Neuron (in vitro differentiated cells): Measurements from ENCODE around the gene LHFPL3.

Source experiments
- H2AFZ ChIP-seq: one replicate; pipeline ENCODE4 v1.6.1; 2013; ENCODE audit warnings: low read depth, mild to moderate bottlenecking, inconsistent platforms, low read length, moderate library complexity
- H3K27me3 ChIP-seq: one replicate; pipeline ENCODE4 v1.6.1; 2013; ENCODE audit warnings: low read length; ENCODE audit not compliant: insufficient read depth
- H3K36me3 ChIP-seq: one replicate; pipeline ENCODE4 v1.6.1; 2013; ENCODE audit warnings: low read length; ENCODE audit not compliant: insufficient read depth
- H3K4me1 ChIP-seq: one replicate; pipeline ENCODE4 v1.6.1; 2013; ENCODE audit warnings: low read length; ENCODE audit not compliant: insufficient read depth
- H3K4me3 ChIP-seq: 2 replicates; pipeline ENCODE4 v1.5.1; 2013; ENCODE audit warnings: mild to moderate bottlenecking, low read length, moderate library complexity
- H3K9me3 ChIP-seq: one replicate; pipeline ENCODE4 v1.6.1; 2013; ENCODE audit warnings: low read length

LHFPL3 gene

DNA sequence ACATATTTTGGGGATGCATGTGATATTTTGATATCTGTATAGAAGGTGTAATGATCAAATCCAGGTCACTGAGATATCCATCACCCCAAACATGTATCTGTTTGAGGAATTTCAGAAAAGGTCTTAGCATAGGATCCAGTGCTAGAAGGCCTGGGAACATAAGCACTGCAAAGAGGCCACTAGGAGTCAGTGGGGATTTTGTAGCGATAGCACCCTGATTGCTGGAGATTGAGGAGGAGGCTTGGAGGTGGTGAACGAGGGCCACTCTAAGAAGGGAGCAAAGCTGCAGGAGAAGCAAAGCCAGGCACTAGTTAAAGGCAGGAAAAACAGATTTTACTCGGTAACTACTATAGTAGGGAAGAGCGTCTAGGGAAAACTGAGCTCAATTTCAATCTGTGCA lies 324.0 kb downstream of the LHFPL3 start:
- Histone ChIP-seq H3K4me3 (no peak overlapping the region), H3K9me3 (no peaks in the 10 kb centered on the region), H3K27me3 (no peaks in the 10 kb centered on the region), H2AFZ (no peak overlapping the region), H3K4me1 (no peaks in the 10 kb centered on the region), H3K36me3 (no peaks in the 10 kb centered on the region)

DNA sequence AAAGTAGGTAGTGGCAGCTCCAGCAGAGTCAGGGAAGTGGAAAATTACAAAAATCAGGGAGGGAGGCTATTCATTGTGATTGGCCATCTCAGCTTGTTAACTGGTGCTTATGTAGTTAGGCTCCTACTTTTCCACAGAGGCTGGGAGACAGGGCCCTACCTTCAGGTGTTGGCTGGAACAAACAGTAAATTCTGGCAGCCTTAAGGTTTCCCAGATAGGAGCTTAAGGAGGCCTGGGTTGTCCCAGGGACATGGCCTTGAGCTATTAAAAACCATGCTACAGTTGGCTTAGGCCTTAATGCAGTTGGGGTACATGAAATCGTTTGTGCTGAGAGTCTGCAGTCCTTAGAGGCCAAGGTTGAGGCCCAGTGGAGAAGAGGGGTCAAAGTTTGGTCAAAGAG lies 324.5 kb downstream of the LHFPL3 start:
- Histone ChIP-seq H3K36me3 (no peaks in the 10 kb centered on the region), H3K4me1 (no peaks in the 10 kb centered on the region), H3K9me3 (no peaks in the 10 kb centered on the region), H3K4me3 (no peak overlapping the region), H3K27me3 (no peaks in the 10 kb centered on the region), H2AFZ (no peak overlapping the region)

DNA sequence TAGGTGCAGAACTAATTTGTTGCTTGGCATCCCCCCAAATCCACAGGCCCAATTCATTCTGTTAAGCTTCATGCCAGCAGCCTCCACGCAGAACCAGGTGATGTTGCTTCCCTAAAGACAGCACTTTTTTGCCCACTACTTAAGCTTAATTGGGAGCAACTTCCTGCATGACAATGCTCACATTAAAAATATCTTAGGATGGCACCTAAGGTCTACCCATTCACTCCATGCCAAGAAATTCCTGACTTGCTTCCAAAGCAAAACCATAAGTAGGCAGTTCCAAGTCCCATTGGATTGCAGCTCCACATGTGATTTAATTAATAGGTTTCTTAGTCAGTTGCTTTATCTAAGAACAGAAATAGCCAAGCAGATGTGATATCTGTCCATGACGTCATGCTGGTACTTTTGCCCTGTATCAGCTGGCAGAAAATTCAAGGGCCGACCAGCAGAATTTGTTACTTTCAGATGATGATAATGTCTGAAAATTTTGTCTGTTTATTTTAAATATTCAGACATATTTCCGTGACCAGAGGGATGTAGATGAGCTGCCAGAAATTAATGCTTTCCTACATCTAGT lies 325.5 kb downstream of the LHFPL3 start:
- no peaks in the 10 kb centered on the region for H3K4me1 ChIP-seq
- no peak overlapping the region for H2AFZ ChIP-seq
- no peaks in the 10 kb centered on the region for H3K36me3 ChIP-seq
- H3K9me3 ChIP-seq: no peaks in the 10 kb centered on the region
- no peak overlapping the region for H3K4me3 ChIP-seq
- H3K27me3 ChIP-seq: no peaks in the 10 kb centered on the region

DNA sequence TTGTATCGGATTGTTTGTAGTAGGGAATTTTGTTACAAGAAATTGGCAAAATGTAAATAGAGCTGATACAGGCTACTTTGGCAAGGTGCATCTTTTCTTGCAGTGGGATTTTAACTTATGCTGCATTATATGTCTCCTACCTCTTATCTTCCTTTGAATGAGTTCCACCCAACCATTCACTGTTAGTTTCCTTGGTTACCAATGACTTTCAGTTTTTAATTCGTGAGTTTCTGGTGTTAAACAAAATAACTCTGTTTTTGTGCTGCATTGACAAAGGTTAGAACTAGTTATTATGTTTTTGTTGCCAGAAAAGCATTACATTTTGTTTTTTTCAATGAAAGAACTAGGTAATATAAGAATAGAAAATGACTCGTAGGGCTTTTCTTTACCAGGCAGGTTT lies 327.2 kb downstream of the LHFPL3 start:
- Histone ChIP-seq H2AFZ (no peak overlapping the region), H3K36me3 (no peaks in the 10 kb centered on the region), H3K4me3 (no peak overlapping the region), H3K4me1 (no peaks in the 10 kb centered on the region), H3K27me3 (no peaks in the 10 kb centered on the region), H3K9me3 (no peaks in the 10 kb centered on the region)

DNA sequence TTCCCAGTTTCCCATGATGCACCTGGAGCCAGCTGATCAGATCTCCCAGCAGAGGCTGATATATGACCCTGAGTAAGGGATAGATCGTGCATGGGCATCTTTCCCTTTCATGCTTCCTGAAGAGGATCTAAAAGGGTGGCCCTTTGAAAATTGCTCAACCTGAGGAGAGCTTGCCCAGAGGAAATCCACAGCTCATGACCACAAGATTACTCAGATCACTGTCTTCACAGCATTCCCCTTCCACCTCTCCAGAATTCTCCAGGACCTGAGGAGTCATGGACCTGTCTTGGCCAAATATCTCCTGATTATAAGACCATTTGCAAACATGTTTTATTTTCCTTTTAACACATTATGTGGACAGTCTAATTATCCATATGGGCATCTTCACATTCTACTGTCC lies 328.1 kb downstream of the LHFPL3 start:
- no peak overlapping the region for H2AFZ ChIP-seq

DNA sequence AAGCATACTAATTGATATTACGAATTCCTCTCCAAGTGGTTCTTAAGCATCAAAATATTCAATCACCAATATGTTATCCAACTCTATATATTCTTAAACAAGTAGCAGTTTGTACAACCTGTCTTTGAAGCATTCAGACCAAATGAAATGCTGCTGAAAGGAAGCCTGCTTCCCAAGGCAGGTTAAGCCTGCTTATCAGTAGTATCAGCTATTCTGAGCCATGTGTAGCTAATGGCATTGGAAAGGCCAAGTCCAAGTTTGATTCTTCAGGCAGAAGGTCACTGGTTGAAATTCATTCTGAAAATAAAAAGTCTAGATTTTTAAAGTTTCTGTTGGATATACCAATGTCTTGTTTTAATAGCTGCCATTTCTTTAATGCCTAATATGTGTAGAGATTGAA lies 328.7 kb downstream of the LHFPL3 start:
- Histone ChIP-seq H3K4me1 (no peaks in the 10 kb centered on the region), H3K4me3 (no peak overlapping the region), H3K9me3 (no peaks in the 10 kb centered on the region), H3K36me3 (no peaks in the 10 kb centered on the region), H2AFZ (no peak overlapping the region), H3K27me3 (no peaks in the 10 kb centered on the region)

More for the DNA sequence above, 328.1 kb downstream of the LHFPL3 start:
- no peaks in the 10 kb centered on the region for H3K4me1 ChIP-seq
- H3K4me3 ChIP-seq: no peak overlapping the region
- no peaks in the 10 kb centered on the region for H3K36me3 ChIP-seq
- no peaks in the 10 kb centered on the region for H3K9me3 ChIP-seq
- H3K27me3 ChIP-seq: no peaks in the 10 kb centered on the region

DNA sequence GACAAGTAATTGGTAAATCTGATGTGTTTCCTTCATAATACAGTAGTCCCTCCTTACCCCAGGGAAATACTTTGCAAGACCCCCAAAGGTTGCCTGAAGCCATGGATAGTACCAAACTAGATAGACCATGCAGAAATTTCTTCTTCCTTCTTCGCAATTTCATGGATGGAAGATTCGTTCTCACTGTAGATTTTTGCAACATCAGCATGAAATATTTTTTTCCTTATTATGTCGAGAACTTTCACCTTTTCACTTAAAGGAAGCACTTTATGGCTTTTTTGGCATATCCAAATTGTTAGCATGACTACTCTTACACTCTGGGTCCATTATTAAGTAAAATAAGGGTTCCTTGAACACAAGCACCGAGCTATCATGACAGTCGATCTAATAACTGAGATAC lies 333.2 kb downstream of the LHFPL3 start:
- Histone ChIP-seq H3K36me3 (no peaks in the 10 kb centered on the region), H3K4me3 (no peak overlapping the region), H2AFZ (no peak overlapping the region), H3K4me1 (no peaks in the 10 kb centered on the region), H3K27me3 (no peaks in the 10 kb centered on the region), H3K9me3 (no peaks in the 10 kb centered on the region)

DNA sequence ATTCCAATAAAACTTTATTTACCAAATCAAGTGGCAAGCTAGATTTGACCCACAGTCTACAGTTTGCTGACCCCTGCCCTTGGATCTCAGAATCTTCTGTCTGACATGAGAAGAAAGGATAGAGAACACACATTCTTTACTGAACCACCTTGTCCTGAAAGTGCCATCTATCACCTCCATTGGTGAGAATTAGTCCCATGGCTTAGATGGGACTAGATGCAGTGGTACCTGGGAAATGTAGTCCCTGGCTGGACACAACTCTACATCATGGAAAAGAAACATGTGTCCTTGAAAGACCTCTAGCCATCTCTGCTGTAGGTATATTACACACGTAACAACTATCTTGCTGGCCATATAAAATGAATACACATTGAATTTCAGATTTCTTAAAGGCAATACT lies 336.2 kb downstream of the LHFPL3 start:
- Histone ChIP-seq H3K27me3 (no peaks in the 10 kb centered on the region), H3K4me3 (no peak overlapping the region), H3K9me3 (no peaks in the 10 kb centered on the region), H3K4me1 (no peaks in the 10 kb centered on the region), H3K36me3 (no peaks in the 10 kb centered on the region), H2AFZ (no peak overlapping the region)

DNA sequence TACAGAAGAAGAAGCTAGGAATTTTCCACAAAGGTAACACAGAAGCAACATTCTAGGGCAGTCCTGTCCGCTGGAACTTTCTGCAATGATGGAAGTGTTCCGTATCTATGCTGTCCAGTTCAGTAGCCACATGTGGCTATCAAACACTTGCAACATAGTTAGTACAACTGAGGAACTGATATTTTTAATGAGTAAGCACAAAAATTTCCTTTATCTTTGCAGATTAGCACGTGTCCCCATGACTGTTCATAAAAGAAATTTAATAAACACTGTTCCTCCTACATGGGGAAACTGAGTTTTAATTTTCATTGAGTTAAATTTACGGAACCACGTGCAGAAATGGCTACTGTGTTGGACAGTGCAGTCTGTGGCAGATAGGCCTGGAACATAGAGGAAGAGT lies 349.2 kb downstream of the LHFPL3 start:
- H3K4me3 ChIP-seq: no peak overlapping the region
- no peaks in the 10 kb centered on the region for H3K27me3 ChIP-seq
- H3K4me1 ChIP-seq: no peaks in the 10 kb centered on the region
- no peaks in the 10 kb centered on the region for H3K9me3 ChIP-seq
- no peak overlapping the region for H2AFZ ChIP-seq
- no peaks in the 10 kb centered on the region for H3K36me3 ChIP-seq

DNA sequence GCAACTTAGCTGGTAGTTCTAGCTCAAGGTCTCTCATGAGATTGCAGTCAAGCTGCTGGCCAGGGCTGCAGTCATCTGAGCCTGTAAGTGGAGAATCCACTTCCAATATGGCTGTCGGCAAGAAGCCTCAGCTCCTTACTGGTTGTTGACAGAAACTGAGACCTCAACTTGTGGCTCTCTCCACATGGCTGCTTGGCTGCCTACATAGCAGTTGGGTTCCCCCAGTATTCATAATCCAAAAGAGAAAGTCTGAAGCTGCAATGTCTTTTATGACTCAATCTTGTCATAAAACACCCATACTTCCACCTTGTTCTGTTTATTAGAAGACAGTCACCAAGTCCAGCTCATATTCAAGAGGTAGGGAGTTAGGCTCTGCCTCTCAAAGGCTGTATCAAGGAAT lies 350.7 kb downstream of the LHFPL3 start:
- Histone ChIP-seq H3K9me3 (no peaks in the 10 kb centered on the region), H3K36me3 (no peaks in the 10 kb centered on the region), H2AFZ (no peak overlapping the region), H3K27me3 (no peaks in the 10 kb centered on the region), H3K4me3 (no peak overlapping the region), H3K4me1 (no peaks in the 10 kb centered on the region)

DNA sequence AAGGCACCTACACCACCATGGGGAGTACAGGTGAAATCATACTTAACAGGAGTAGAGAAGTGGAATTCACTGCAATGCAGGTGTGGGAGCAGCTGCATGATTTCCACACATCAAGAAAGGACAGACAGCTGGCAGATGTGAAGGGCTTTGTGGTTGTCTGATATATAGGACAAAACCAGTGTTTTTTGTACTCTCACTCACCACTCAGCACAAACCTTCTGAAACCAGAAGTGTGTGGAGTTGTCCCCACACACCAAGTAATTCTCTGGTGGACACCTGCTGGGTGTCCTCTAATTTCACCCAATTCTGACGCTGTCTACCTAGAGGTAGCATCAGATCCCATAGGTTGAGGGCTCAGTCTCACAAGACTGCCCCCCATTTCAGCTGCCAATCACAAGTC lies 357.9 kb downstream of the LHFPL3 start:
- H2AFZ ChIP-seq: no peak overlapping the region

DNA sequence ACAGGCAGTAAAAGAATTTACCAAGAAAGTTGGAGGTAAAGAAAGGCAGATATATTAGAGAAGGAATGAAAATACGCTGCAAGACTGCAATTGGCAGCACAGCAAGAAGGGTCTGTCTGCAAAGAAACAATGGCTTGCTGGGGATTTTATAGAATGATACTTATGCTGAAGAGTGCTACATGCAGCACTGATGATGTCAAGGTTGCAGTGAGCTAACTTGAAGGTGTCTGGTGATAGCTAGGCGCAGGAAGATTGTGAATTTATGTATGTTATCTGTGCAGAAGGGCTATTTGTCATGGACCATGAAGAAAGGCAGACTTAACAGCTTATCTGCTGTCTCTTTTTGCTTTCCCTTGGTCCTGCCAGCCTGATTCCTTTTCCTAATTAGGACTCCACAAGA lies 366.3 kb downstream of the LHFPL3 start:
- no peak overlapping the region for H2AFZ ChIP-seq
- H3K4me3 ChIP-seq: no peak overlapping the region
- H3K4me1 ChIP-seq: no peaks in the 10 kb centered on the region
- H3K27me3 ChIP-seq: no peaks in the 10 kb centered on the region
- H3K9me3 ChIP-seq: no peaks in the 10 kb centered on the region
- no peaks in the 10 kb centered on the region for H3K36me3 ChIP-seq

More for the DNA sequence above, 357.9 kb downstream of the LHFPL3 start:
- no peaks in the 10 kb centered on the region for H3K4me1 ChIP-seq
- no peaks in the 10 kb centered on the region for H3K27me3 ChIP-seq
- H3K9me3 ChIP-seq: no peaks in the 10 kb centered on the region
- H3K4me3 ChIP-seq: no peak overlapping the region
- H3K36me3 ChIP-seq: no peaks in the 10 kb centered on the region

DNA sequence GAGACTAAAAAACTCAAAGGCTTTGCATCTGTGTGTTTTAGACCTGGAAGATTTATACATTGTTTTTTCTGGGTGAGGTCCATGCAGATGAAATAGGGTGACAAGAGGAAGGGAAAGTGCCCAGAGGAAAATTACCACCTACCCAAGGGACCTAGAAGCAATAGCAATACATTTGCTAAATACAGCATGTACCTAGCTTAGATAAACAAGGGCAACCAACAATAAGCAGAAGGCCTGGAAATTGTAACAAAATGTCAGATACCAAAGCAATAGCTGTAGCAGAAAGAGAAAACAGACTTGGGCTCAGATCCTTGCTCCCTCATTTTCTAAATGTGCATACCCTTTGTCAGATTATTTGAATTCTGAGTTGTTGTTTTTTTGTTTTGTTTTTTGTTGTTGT lies 367.2 kb downstream of the LHFPL3 start:
- no peaks in the 10 kb centered on the region for H3K9me3 ChIP-seq
- H3K36me3 ChIP-seq: no peaks in the 10 kb centered on the region
- H3K27me3 ChIP-seq: no peaks in the 10 kb centered on the region
- H3K4me1 ChIP-seq: no peaks in the 10 kb centered on the region
- H3K4me3 ChIP-seq: no peak overlapping the region
- H2AFZ ChIP-seq: no peak overlapping the region

DNA sequence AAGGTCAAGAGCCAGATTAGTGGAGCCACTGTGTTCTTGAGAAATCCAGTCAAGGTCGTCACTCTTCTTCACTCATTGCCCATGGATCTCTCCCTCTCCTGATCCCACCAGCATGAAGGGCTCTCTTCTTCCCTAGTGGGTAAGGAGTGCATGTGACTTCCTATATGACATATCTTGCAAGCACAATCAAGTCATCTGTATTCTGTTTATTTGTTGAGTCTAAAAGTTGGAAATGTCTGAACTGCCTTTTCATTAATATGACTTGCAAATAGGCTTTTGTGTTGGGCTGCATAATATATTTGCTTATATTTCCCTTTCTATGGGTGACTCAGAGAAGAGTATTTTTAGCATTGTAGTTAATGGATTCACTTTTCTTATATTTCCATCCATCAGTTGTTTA lies 371.9 kb downstream of the LHFPL3 start:
- H2AFZ ChIP-seq: no peak overlapping the region
- H3K4me1 ChIP-seq: no peaks in the 10 kb centered on the region
- H3K4me3 ChIP-seq: no peak overlapping the region
- no peaks in the 10 kb centered on the region for H3K9me3 ChIP-seq
- H3K27me3 ChIP-seq: no peaks in the 10 kb centered on the region
- H3K36me3 ChIP-seq: no peaks in the 10 kb centered on the region
